22Rv1 (cell line): ENCODE data around the gene CTNNAL1.

Experiments
- H3K27ac ChIP-seq: fragments of 450-650 bp; 2 replicates; pipeline ENCODE4 v1.5.1; 2017
- ZFX ChIP-seq: fragments of 450-650 bp; IDR thresholded peaks from 2 replicates; pipeline ENCODE4 v1.6.1; 2017; ENCODE audit warnings: antibody characterized with exemption, borderline replicate concordance
- TF ChIP-seq, protein P1 (sequence below): fragments of 450-650 bp; IDR thresholded peaks from 2 replicates; pipeline ENCODE4 v1.5.1; 2017; ENCODE audit warnings: mild to moderate bottlenecking

CTNNAL1 gene

GRCh38 chr9:108919517-108919916 is 93.8 kb downstream of the CTNNAL1 start:
- H3K27ac ChIP-seq = no peak overlapping the region
- no peak for TF ChIP-seq ZFX
- TF ChIP-seq, protein P1, sequence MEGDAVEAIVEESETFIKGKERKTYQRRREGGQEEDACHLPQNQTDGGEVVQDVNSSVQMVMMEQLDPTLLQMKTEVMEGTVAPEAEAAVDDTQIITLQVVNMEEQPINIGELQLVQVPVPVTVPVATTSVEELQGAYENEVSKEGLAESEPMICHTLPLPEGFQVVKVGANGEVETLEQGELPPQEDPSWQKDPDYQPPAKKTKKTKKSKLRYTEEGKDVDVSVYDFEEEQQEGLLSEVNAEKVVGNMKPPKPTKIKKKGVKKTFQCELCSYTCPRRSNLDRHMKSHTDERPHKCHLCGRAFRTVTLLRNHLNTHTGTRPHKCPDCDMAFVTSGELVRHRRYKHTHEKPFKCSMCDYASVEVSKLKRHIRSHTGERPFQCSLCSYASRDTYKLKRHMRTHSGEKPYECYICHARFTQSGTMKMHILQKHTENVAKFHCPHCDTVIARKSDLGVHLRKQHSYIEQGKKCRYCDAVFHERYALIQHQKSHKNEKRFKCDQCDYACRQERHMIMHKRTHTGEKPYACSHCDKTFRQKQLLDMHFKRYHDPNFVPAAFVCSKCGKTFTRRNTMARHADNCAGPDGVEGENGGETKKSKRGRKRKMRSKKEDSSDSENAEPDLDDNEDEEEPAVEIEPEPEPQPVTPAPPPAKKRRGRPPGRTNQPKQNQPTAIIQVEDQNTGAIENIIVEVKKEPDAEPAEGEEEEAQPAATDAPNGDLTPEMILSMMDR = no peak

GRCh38 chr9:108913391-108913790 is 99.9 kb downstream of the CTNNAL1 start:
- TF ChIP-seq, protein P1 = no peak
- no peak for TF ChIP-seq ZFX
- no peak overlapping the region for H3K27ac ChIP-seq

DNA sequence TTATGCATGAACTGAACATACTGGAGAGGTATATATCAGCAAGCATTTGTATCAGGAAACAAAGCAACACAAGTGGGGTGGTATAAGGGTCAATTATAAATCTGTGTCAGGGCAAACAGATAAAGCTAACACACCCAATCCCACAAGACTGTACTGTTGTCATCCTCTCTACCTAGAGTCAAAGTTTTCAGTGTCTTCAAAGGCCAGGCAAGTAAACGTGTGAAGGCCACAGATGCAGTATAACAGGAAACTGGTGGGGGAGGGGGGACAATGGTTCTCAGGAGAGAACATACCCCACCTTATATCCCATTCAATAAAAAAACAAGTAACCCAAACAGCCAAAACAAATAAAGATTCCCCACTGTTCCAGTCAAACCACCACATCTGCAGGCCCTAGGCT is 101.5 kb downstream of the CTNNAL1 start:
- TF ChIP-seq, protein P1 = no peak
- no peak for TF ChIP-seq ZFX

GRCh38 chr9:108910914-108911313 is 102.4 kb downstream of the CTNNAL1 start:
- TF ChIP-seq, protein P1 = no peak
- no peak for TF ChIP-seq ZFX
- no peak overlapping the region for H3K27ac ChIP-seq

More for the DNA sequence above, 101.5 kb downstream of the CTNNAL1 start:
- no peak overlapping the region for H3K27ac ChIP-seq

GRCh38 chr9:108910402-108910801 is 102.9 kb downstream of the CTNNAL1 start:
- TF ChIP-seq, protein P1 = no peak
- no peak for TF ChIP-seq ZFX

DNA sequence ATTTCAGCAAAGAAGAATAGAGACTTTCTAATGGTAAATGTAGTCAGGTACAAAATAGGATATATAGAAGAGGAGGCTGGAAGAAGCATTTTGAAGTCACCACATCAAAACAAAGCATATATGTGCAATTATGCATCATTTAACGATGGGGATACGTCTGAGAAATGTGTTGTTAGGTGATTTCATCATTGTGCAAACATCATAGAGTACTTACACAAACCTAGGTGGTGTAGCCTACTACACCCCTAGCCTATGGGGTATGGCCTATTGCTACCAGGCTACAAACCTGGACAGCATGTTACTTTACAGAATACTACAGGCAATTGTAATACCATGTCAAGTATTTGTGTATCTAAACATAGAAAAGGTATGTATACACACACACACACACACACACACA is 107.8 kb downstream of the CTNNAL1 start:
- TF ChIP-seq ZFX = no peak
- TF ChIP-seq, protein P1 = no peak
- no peak overlapping the region for H3K27ac ChIP-seq

More at GRCh38 chr9:108910402-108910801, 102.9 kb downstream of the CTNNAL1 start:
- no peak overlapping the region for H3K27ac ChIP-seq

DNA sequence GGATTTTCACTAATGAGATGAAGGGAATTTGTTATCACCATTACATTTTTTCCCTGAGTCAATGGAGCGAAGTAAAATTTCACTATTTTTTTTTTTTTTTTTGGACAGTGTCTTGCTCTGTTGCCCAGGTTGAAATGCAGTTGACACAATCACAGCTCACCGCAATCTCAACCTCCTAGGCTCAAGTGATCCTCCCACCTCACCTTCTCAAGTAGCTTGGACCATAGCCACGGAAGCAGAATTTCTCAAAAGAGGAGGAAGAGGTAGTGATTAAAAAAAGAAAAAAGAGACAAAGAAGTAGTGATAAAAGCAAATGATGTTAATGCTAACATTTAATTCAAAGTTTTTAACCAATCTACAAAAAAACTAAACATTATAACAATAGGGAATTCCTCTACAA is 109.1 kb downstream of the CTNNAL1 start:
- no peak for TF ChIP-seq ZFX
- TF ChIP-seq, protein P1 = no peak
- no peak overlapping the region for H3K27ac ChIP-seq
